Measurements from ENCODE around the gene CHTF8. TPM values are rescaled to one million over a fixed set of nuclear protein-coding genes. Genes with fewer than 3 reads are reported as not detected.

Gene CHTF8
- total RNA-seq, 1 donor from 2014 or later, result 65.1 TPM

- ATAC-seq, result no peak
- intact Hi-C loops (cut with DNase I), result no loop called here
Measured at GRCh38 chr16:69100071-69100691, 32.2 kb downstream of the CHTF8 start.

GRCh38 chr16:69095193-69095592 is 37.2 kb downstream of the CHTF8 start:
- ATAC-seq, result no peak
- intact Hi-C loops (cut with DNase I), result no loop called here

More at GRCh38 chr16:69100071-69100691, 32.2 kb downstream of the CHTF8 start:
- no peak for DNase-seq (ENCODE audit: low spot score)

DNA sequence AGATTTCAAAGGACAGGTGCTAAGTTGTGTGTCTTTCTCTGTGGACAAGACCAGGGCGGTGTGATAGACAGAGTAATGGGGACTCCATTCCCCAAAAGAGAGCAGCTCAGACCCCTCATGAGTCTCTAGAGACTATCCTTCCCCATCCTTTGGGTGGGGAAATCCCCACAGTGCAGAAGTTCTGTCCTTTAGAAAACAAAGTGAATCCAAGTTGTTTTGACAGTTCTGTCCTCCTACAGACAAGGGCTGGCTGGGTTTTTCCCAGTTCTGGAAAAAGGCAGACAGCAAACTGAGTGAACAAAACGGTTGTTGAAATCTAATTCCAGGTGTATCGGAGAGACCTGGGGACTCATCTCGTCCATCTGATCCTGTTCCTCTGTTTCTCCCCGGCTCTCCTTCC is 37.9 kb downstream of the CHTF8 start:
- intact Hi-C loops (cut with DNase I), result no loop called here
- ATAC-seq, result no peak
- DNase-seq (ENCODE audit: low spot score), result no peak

More at GRCh38 chr16:69095193-69095592, 37.2 kb downstream of the CHTF8 start:
- DNase-seq (ENCODE audit: low spot score), result no peak

DNA sequence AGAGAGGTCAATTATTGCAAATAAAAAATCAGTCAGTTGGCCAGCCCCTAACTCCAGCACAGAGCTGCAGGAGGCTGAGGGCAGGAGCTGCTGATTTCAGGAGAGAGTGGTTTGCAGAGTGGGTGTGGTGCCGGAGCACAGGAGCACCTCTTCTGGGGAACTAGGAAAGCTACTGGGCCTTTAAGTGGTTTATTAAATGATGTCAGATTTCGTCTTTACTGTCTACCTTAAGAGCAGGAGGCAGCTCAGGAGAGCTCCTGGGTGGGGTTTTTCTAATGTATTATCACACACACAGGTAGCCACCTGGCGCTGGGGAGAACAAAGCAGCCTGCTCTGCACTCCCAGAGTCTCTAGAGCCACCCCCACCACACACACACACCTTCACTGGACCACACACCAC is 38.4 kb downstream of the CHTF8 start:
- no peak for DNase-seq (ENCODE audit: low spot score)
- ATAC-seq, result no peak
- intact Hi-C loops (cut with DNase I), result no loop called here

GRCh38 chr16:69089091-69089910 is 43.1 kb downstream of the CHTF8 start:
- intact Hi-C loops (cut with DNase I), result no loop called here
- ATAC-seq (no peak), DNase-seq (ENCODE audit: low spot score) (no peak)

GRCh38 chr16:69088684-69089083 is 43.7 kb downstream of the CHTF8 start:
- ATAC-seq (no peak), DNase-seq (ENCODE audit: low spot score) (no peak)
- intact Hi-C loops (cut with DNase I), result no loop called here

DNA sequence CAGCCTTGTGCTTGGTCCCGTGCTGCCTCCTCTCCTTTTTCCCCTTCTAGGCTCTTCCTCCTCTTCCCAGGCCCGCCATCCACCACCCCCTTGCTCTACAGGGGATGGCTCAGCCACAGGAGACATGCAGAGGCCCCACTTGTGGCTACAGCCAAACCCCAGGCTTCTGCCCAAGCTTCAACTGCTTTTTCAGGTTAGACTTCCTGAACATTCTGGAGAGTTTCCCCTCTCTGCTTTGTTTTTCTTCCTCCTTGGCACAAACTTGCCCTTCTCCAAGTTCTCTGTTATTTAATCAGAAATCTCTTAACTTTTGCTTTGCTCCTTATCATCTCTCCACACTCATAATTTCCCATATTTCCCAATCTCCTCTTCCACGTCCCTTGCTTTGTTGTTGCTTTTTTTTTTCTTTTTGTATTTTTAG is 45.2 kb downstream of the CHTF8 start:
- DNase-seq (ENCODE audit: low spot score) (no peak), ATAC-seq (no peak)
- intact Hi-C loops (cut with DNase I), result no loop called here

DNA sequence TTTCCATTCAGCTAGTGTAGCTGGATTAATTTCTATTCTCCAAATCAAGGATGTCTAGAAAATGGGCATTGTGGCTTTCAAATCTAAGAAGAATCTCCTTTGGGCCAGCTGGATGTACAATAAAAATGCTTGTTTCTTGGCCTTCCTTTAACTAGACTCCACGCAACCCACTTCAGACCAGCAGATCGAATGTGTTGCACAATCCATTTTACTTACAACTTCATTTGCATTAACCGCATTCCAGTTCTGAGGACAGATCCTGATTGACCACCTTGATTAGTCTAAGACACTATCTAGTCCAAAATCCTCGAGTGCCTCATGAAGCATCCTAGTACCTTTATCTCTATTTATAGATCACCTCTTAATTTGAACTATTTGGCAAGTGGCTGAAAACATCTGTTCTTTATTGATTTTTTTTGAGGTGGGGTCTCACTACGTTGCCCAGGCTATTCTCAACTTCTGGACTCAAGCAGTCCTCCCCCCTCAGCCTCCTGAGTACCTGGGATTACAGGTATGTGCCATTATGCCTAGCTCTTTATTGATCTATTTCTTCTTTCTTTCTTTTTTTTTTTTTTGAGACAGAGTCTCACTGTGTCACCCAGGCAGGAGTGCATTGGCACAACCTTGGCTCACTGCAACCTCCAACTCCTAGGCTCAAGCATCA is 47.2 kb downstream of the CHTF8 start:
- ATAC-seq, result no peak
- no peak for DNase-seq (ENCODE audit: low spot score)
- intact Hi-C loops (cut with DNase I), result no loop called here

DNA sequence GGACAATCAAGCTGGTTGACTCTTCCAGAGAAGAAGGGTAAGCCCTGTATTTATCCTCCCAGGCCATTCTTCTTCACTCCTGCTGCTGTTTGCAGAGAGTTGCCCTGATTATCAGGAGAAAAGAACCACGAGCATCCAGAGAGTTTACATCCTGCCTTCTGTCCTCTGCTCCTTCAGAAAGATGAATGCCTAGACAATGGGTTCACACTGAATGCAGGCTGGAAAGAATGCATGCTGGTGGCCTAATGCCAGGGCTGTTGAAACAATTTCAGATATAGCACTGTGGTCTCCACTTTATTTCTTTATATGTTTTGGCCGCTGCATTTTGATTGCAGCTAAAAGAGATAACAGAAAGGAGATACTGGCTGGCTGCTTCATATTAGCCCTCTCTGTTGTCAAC is 48.1 kb downstream of the CHTF8 start:
- no peak for ATAC-seq
- intact Hi-C loops (cut with DNase I), result no loop called here

DNA sequence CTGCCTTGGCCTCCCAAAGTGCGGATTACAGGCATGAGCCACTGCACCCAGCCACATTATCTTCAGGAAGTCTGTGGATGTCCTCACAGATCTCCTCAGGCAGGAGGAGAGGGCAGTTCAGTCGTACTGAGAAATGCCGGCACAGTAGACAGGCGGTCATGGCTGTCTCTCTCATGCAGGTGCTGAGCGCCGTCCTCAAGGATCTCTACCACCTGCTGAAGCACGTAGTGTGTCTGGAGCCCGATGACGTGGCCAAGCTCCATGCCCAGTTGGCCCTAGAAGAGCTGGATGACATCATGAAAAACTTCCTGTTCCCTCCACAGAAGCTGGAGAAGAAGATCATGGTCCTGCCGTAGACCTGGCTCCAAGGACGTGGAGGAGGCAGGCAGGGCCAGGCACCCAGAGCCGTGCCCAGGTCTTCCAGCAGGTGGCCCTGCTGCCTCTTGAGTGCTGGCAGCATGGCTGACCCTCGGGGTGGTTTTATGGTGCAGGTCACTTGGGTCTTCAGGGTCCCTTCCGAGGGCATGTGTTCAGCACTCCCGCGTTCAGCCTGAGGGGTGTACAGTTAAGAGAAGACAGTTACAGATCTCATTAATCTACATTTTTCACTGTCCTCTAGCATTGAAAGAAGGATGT is 49.0 kb downstream of the CHTF8 start:
- intact Hi-C loops (cut with DNase I), result no loop called here
- ATAC-seq, result no peak

More for the DNA sequence above, 48.1 kb downstream of the CHTF8 start:
- DNase-seq (ENCODE audit: low spot score), result no peak

GRCh38 chr16:69079697-69080096 is 52.7 kb downstream of the CHTF8 start:
- intact Hi-C loops (cut with DNase I), result no loop called here
- no peak for ATAC-seq
- no peak for DNase-seq (ENCODE audit: low spot score)

More for the DNA sequence above, 49.0 kb downstream of the CHTF8 start:
- DNase-seq (ENCODE audit: low spot score), result no peak

- DNase-seq (ENCODE audit: low spot score) (no peak), ATAC-seq (no peak)
- intact Hi-C loops (cut with DNase I), result no loop called here
Measured at GRCh38 chr16:69078073-69078472, 54.3 kb downstream of the CHTF8 start.

GRCh38 chr16:69077251-69077650 is 55.1 kb downstream of the CHTF8 start:
- intact Hi-C loops (cut with DNase I), result no loop called here
- no peak for ATAC-seq
- DNase-seq (ENCODE audit: low spot score), result no peak

DNA sequence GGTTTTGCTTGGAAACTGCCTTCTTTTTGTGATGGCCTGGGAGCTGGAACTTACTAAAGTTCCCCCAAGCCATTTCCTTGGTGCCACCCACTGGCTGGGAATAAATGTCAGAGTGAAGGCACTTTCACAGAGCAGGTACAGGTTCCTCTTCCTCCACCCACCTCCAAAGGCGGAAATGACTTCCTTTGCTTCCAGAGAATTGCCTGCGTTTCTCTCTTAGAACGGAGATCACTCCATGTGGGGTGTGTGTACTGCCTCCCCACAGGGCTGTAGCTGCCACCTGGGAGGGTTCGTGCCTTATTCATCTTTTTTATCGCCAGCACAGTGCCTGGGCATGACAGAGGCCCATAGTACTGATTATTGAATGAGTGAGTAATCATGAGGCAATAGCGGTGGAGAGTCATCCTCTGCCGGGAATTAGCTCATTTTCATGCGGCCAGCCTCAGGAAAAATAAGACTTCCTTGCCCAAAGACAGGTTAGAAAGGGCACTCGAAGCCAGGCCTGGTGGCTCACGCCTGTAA is 59.1 kb downstream of the CHTF8 start:
- DNase-seq (ENCODE audit: low spot score) (no peak), ATAC-seq (no peak)
- intact Hi-C loops (cut with DNase I), result no loop called here

DNA sequence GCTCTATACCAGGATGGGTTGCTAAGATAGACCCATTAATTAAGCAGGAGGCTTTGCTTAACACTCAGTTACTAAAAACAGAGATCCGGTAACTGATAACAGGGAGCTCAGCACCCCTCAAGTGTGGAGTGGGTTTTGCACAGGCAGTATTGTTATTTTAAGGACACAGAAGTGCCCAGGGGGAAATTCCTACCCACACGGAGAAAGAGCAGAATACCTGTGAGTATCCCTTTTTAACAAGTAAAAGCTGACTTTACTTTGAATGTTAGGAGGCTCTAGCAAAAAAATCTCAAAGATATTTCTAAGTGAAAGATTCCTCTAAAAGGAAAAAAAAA is 59.8 kb downstream of the CHTF8 start:
- DNase-seq (ENCODE audit: low spot score), result no peak
- intact Hi-C loops (cut with DNase I), result no loop called here
- ATAC-seq, result no peak

DNA sequence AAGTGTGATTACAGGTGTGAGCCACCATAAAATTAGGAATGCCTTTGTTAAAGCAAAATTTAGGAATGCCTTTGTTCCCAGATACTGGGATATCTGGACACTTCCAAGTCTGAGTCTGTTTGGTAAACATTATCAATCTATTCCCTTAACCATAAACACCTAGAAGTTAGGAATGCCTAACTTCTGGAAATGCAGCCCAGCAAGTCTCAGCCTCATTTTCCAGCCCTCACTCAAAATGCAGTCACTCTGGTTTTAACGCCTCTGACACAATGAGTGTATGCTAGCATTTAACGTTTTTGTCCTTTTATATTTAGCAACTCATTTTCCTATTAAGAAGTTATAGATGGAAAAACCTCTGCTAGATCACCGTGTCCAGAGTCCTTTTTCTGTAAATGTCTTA is 61.4 kb downstream of the CHTF8 start:
- ATAC-seq (no peak), DNase-seq (ENCODE audit: low spot score) (no peak)
- intact Hi-C loops (cut with DNase I), result no loop called here

- intact Hi-C loops (cut with DNase I), result no loop called here
- DNase-seq (ENCODE audit: low spot score) (no peak), ATAC-seq (no peak)
Measured at GRCh38 chr16:69069504-69069903, 62.9 kb downstream of the CHTF8 start.
